Loucy (cell line): Measurements from ENCODE around the gene ARHGAP19.

Experiments
- EZH2phosphoT487 ChIP-seq: fragments of 200-600 bp; IDR thresholded peaks from 2 replicates; pipeline ENCODE4 v1.6.1; 2018; ENCODE audit warnings: antibody characterized with exemption, mild to moderate bottlenecking, moderate library complexity, borderline replicate concordance
- TF ChIP-seq, protein P1 (sequence below): fragments of 200-600 bp; sonication (generic); conservative IDR thresholded peaks from 2 replicates; pipeline ENCODE4 v1.5.1; 2014; ENCODE audit warnings: mild to moderate bottlenecking, antibody characterized with exemption, low read length

GRCh38 chr10:97280783-97281182 is 11.7 kb downstream of the ARHGAP19 start:
- TF ChIP-seq, protein P1, sequence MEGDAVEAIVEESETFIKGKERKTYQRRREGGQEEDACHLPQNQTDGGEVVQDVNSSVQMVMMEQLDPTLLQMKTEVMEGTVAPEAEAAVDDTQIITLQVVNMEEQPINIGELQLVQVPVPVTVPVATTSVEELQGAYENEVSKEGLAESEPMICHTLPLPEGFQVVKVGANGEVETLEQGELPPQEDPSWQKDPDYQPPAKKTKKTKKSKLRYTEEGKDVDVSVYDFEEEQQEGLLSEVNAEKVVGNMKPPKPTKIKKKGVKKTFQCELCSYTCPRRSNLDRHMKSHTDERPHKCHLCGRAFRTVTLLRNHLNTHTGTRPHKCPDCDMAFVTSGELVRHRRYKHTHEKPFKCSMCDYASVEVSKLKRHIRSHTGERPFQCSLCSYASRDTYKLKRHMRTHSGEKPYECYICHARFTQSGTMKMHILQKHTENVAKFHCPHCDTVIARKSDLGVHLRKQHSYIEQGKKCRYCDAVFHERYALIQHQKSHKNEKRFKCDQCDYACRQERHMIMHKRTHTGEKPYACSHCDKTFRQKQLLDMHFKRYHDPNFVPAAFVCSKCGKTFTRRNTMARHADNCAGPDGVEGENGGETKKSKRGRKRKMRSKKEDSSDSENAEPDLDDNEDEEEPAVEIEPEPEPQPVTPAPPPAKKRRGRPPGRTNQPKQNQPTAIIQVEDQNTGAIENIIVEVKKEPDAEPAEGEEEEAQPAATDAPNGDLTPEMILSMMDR = no peak
- TF ChIP-seq EZH2phosphoT487 = no peak
